K562 (cell line): Measurements from ENCODE around the gene ARL16. TPM values are rescaled to one million over a fixed set of nuclear protein-coding genes. Genes with fewer than 3 reads are reported as not detected.
A peak's percentile ranks its signal among the peaks of the same experiment; 100 is the strongest.

Experiments used
- ATF4 ChIP-seq: fragments of 450-650 bp; formaldehyde crosslinking; IDR thresholded peaks from 2 replicates; pipeline ENCODE4 v1.4.0; 2022; ENCODE audit warnings: mild to moderate bottlenecking, moderate library complexity
- BHLHE40 ChIP-seq: IDR thresholded peaks from 2 replicates; pipeline ENCODE4 v1.6.1; 2011; ENCODE audit warnings: low read length, improper control_type of control experiment
- CBX1 ChIP-seq: sonication (generic); IDR thresholded peaks from 2 replicates; pipeline ENCODE4 v1.6.1; 2016; ENCODE audit warnings: antibody characterized with exemption, low read depth, mild to moderate bottlenecking
- CEBPG ChIP-seq, 3 experiments: fragments of 200-800 bp in 1 of 3; sonication (Bioruptor generic) in 1 of 3; sonication (generic) in 1 of 3; formaldehyde crosslinking in 1 of 3; IDR thresholded peaks in 2 of 3; conservative IDR thresholded peaks in 1 of 3; 2 replicates each; pipeline versions ENCODE4 v1.6.1 to v1.8.0; 2016 to 2022; ENCODE audit warnings: missing compliant biosample characterization in 2 of 3, missing genetic modification characterization in 2 of 3, mild to moderate bottlenecking in 1 of 3, missing genetic modification reagents in 1 of 3
- CHAMP1 ChIP-seq: fragments of 450-650 bp; IDR thresholded peaks from 2 replicates; pipeline ENCODE4 v1.6.1; 2016; ENCODE audit warnings: mild to moderate bottlenecking
- FOSL1 ChIP-seq: fragments of 200-800 bp; sonication (Bioruptor generic); conservative IDR thresholded peaks from 2 replicates; pipeline ENCODE4 v1.6.1; 2016; ENCODE audit warnings: missing genetic modification characterization, missing compliant biosample characterization
- HOMEZ ChIP-seq: fragments of 250-450 bp; sonication (Bioruptor Pico); IDR thresholded peaks from 2 replicates; pipeline ENCODE4 v1.4.0; 2020; ENCODE audit warnings: mild to moderate bottlenecking, moderate library complexity
- MBD2 ChIP-seq: sonication (generic); IDR thresholded peaks from 2 replicates; pipeline ENCODE4 v1.6.1; 2016; ENCODE audit warnings: low read depth, borderline replicate concordance
- POLR3A ChIP-seq: IDR thresholded peaks from 2 replicates; pipeline ENCODE4 v1.6.1; 2011; ENCODE audit warnings: borderline replicate concordance, mild to moderate bottlenecking, moderate library complexity; ENCODE audit not compliant: insufficient read length, insufficient read depth; ENCODE audit errors: extremely low read depth
- RBM14 ChIP-seq: fragments of 200-400 bp; formaldehyde crosslinking; IDR thresholded peaks from 2 replicates; pipeline ENCODE4 v1.6.1; 2018; ENCODE audit warnings: low read depth, mild to moderate bottlenecking, low read length, moderate library complexity, borderline replicate concordance; ENCODE audit not compliant: insufficient read depth
- RBM25 ChIP-seq: fragments of 200-400 bp; formaldehyde crosslinking; IDR thresholded peaks from 2 replicates; pipeline ENCODE4 v1.6.1; 2018; ENCODE audit warnings: low read length, low read depth, moderate library complexity; ENCODE audit not compliant: severe bottlenecking
- RHOXF2B ChIP-seq: fragments of 250-450 bp; sonication (Bioruptor Pico); conservative IDR thresholded peaks from 2 replicates; pipeline ENCODE4 v1.5.1; 2021
- SLC30A9 ChIP-seq: fragments of 250-450 bp; sonication (Bioruptor Pico); IDR thresholded peaks from 2 replicates; pipeline ENCODE4 v1.8.0; 2022; ENCODE audit warnings: mild to moderate bottlenecking, moderate library complexity
- STAT5A ChIP-seq: IDR thresholded peaks from 2 replicates; pipeline ENCODE4 v1.6.1; 2012; ENCODE audit warnings: low read length, inconsistent platforms, borderline replicate concordance
- ZNF232 ChIP-seq: sonication (generic); formaldehyde crosslinking; IDR thresholded peaks from 2 replicates; pipeline ENCODE4 v1.8.0; 2022; ENCODE audit warnings: mild to moderate bottlenecking, missing genetic modification reagents
- ZNF384 ChIP-seq: IDR thresholded peaks from 2 replicates; pipeline ENCODE4 v1.6.1; 2012; ENCODE audit warnings: low read depth, low read length, improper control_type of control experiment
- ZNF655 ChIP-seq: fragments of 250-450 bp; sonication (Bioruptor Pico); IDR thresholded peaks from 2 replicates; pipeline ENCODE4 v1.5.0; 2021
- polyA plus RNA-seq, 8 experiments: library from polyadenylated mRNA; depleted of rRNA in 4 of 8; stranded (reverse) in 5 of 8; unstranded in 3 of 8; fragments of >200 nt; fragmentation: Nextera tagmentation in 2 of 8; fragmentation: Illumina TruSeq in 1 of 8; extraction: Ambion mirVana in 2 of 8; extraction: Trizol in 1 of 8; gene quantifications; 2 replicates each; pipeline versions ENCODE4 v1.2.1 to v1.2.3, GENCODE V29; 2011 to 2014; ENCODE audit warnings: inconsistent platforms in 1 of 8, missing spikeins in 1 of 8
- total RNA-seq, 7 experiments: library from RNA; depleted of rRNA in 6 of 7; stranded (reverse); fragments of >200 nt in 6 of 7; fragmentation: Illumina TruSeq in 2 of 7; extraction: Trizol in 2 of 7; gene quantifications; 2 replicates each; pipeline versions ENCODE4 v1.2.1 to v1.2.3, GENCODE V29; 2011 to 2021; ENCODE audit warnings: low replicate concordance in 1 of 7
- TF ChIP-seq, protein P1 (sequence below): fragments of 250-450 bp; sonication (Bioruptor Pico); IDR thresholded peaks from 2 replicates; pipeline ENCODE4 v1.5.0; 2020; ENCODE audit warnings: mild to moderate bottlenecking

Gene ARL16
- total and polyA plus RNA-seq, 9 of the 15 experiments (the other 6 are each of a cell fraction or from before 2014, with no cell fraction given) = 5.4 to 32.4 (median 22.6) TPM

DNA sequence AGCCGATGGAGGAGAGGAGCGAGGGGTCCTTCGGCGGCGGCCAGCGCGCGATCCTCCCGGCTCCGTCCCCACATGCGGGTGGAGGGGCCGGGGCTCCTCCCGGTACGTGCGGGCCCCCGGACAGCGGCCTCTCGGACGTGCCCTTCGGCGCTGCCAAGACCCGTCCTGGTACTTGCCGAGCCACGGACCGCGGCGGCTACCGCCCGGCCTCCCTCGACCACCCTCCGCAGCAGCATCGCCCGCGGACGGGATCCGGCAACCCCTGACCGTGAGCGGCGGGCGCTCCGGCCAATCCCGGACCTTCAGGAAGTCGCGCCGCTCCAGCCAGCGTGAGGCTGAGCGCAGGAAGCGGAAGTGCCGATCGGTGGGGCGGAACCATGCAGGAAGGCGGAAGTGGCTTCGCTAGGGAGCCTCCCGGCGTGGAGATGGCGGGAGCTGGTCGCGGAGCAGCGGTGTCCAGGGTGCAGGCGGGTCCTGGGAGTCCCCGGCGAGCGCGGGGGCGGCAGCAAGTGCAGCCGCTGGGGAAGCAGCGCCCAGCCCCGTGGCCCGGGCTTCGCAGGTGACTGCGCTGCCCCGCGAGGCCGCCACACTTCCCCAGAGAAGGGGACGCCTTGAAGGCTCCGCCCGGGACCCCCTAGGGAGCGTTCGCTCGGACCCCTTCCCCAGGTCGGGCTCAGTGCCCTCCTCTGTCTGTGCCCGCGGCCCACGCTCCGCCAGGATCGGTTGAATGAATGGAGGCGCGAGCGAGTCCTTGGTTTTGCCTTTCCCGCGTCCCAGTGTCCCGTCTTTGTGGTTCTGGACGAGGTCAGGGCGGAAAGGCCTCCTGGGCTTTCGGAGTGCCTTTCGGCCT lies 17.0 kb downstream of the ARL16 start, which contains the start of the genes CCDC137 and OXLD1 (continued):
- TF ChIP-seq HOMEZ (CRISPR knock-in tag) (no peak), ZNF232 (CRISPR knock-in tag) (no peak), CEBPG (CRISPR knock-in tag; IDR thresholded peaks at IDR 0.05) (no peak), CEBPG (tag; conservative IDR thresholded peaks at IDR 0.05 in 1 of 2, IDR thresholded peaks at IDR 0.05 in 1 of 2) (no peak), RBM14 (no peak), FOSL1 (no peak), RBM25 (peak; percentile 99), CHAMP1 (no peak), POLR3A (no peak), CBX1 (peak; percentile 68; the same call in 1 of the 2 replicates), SLC30A9 (no peak), RHOXF2B (no peak), ZNF655 (CRISPR knock-in tag) (no peak), STAT5A (no peak), ATF4 (CRISPR knock-in tag) (no peak), ZNF384 (no peak), MBD2 (peak; percentile 95), BHLHE40 (no peak; the same call in 1 of the 2 replicates)
- TF ChIP-seq, protein P1, sequence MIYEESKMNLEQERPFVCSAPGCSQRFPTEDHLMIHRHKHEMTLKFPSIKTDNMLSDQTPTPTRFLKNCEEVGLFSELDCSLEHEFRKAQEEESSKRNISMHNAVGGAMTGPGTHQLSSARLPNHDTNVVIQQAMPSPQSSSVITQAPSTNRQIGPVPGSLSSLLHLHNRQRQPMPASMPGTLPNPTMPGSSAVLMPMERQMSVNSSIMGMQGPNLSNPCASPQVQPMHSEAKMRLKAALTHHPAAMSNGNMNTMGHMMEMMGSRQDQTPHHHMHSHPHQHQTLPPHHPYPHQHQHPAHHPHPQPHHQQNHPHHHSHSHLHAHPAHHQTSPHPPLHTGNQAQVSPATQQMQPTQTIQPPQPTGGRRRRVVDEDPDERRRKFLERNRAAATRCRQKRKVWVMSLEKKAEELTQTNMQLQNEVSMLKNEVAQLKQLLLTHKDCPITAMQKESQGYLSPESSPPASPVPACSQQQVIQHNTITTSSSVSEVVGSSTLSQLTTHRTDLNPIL (CRISPR knock-in tag) = no peak
